Prostate gland (tissue), 2 donors: Measurements from ENCODE around the gene INAFM2. TPM values are rescaled to one million over a fixed set of nuclear protein-coding genes. Genes with fewer than 3 reads are reported as not detected.

ENCODE experiments used
- DNase-seq: peaks from one replicate; pipeline ENCODE4 v3.0.0-alpha.2; 2019; ENCODE audit warnings: low spot score
- H3K27ac ChIP-seq, 2 donors: fragments of 200-600 bp; sonication (generic); 2 replicates each; pipeline ENCODE4 v1.5.1; 2017 to 2019
- H3K27me3 ChIP-seq: fragments of 200-600 bp; sonication (generic); replicated peaks from 2 replicates; pipeline ENCODE4 v1.5.1; 2019; ENCODE audit not compliant: insufficient read depth
- H3K36me3 ChIP-seq, 2 donors: fragments of 200-600 bp; sonication (generic); 1 replicate in 1 of 2; 2 replicates in 1 of 2; pipeline versions ENCODE4 v1.5.1 to v1.8.1; 2017 to 2019
- H3K4me1 ChIP-seq: fragments of 200-600 bp; sonication (generic); replicated peaks from 2 replicates; pipeline ENCODE4 v1.5.1; 2019
- H3K4me3 ChIP-seq, 2 donors: fragments of 200-600 bp; sonication (generic); 2 replicates each; pipeline ENCODE4 v1.5.1; 2017 to 2019
- H3K9me3 ChIP-seq: fragments of 200-600 bp; sonication (generic); 2 replicates; pipeline ENCODE4 v1.5.1; 2017
- CTCF ChIP-seq, 4 experiments: fragments of 200-600 bp in 2 of 4; fragments of 450-650 bp in 2 of 4; sonication (generic) in 2 of 4; IDR thresholded peaks; 1 replicate in 3 of 4; 2 replicates in 1 of 4; pipeline ENCODE4 v1.5.1; 2016 to 2019; ENCODE audit warnings: antibody characterized with exemption in 4 of 4, mild to moderate bottlenecking in 2 of 4, moderate library complexity in 2 of 4
- POLR2A ChIP-seq: fragments of 450-650 bp; IDR thresholded peaks from one replicate; pipeline ENCODE4 v1.6.1; 2016; ENCODE audit warnings: antibody characterized with exemption, mild to moderate bottlenecking
- POLR2AphosphoS5 ChIP-seq: sonication (generic); formaldehyde crosslinking; IDR thresholded peaks from one replicate; pipeline ENCODE4 v1.6.1; 2017; ENCODE audit warnings: antibody characterized with exemption
- WGBS: methylation state at CpG from one replicate; pipeline ENCODE4 v1.1.5; 2018; 5-methylcytosine and 5-hydroxymethylcytosine counted together
- intact Hi-C: fragments of 100-400 bp; cut with DNase I; formaldehyde crosslinking; loops from one replicate; pipeline ENCODE4 v1.14.2; 2022
- total RNA-seq, 2 donors: library from RNA; depleted of rRNA; stranded (reverse); fragments of >200 nt; gene quantifications; one replicate each; pipeline ENCODE4 v1.1.0, GENCODE V29; 2016

Gene INAFM2
- total RNA-seq, 2 donors from 2014 or later = 18.7 to 24.3 TPM

DNA sequence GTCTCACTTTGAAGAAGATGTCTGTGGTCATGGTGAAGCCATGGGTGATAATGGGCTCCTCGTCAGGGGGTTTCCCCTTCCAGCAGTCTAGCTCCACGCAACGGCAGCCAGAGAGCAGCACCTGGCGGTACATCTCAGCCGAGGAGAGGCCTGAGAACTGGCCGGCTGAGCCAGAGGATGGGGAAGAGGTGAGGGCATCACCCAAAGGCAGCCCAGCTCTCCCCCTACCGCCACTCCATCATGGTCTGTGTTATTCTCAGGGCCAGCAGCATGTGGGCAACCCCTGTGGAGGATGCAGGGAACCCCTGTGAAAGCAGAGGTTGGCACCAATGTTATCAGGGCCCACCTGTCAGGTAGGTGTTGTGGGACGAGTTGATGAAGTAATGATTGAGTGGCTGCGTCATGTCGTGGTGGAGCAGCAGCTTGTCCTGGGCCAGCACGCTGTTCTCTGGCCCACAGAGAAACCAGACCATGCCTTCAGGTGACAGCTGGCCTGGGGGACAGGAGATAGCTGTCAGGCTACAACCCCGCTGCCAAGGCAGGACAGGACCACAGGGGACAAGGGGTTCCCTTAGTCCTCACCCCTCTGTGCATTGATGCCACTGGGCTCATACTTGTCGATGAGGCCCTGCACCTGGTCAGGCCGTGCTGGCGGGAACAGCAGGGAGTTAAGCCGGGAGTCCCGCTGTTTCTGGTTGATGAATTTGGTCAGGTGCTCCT, 25.1 kb upstream of the INAFM2 start:
- DNase-seq = no peak
- Histone ChIP-seq H3K27ac (no peak overlapping the region), H3K27me3 (no peaks in the 10 kb centered on the region), H3K36me3 (no peaks in the 10 kb centered on the region), H3K4me1 (no peaks in the 10 kb centered on the region), H3K9me3 (no peaks in the 10 kb centered on the region), H3K4me3 (no peak overlapping the region)
- TF ChIP-seq POLR2A = no peak
- TF ChIP-seq CTCF (IDR thresholded peaks at IDR 0.05) = no peak
- no peak for TF ChIP-seq POLR2AphosphoS5
- 93% methylated on average over 17 of the region's 17 CpGs for WGBS
- intact Hi-C loops = no loop called here

DNA sequence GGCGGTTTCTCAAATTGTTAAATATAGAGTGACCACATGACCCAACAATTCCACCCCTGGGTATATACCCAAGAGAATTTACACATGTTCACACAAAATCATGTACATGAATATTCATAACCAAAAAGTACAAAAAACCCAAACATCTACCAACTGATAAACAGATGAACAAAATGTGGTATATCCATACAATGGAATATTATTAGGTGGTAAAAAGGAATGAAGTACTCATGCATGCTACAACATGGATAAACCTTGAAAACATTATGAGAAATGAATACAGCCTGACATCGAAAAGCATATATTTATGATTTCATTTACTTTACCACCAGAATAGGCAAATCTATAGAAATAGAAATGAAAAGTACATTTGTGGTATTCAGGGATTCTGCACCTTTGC, 23.1 kb upstream of the INAFM2 start:
- Histone ChIP-seq H3K36me3 (no peaks in the 10 kb centered on the region), H3K27ac (no peak overlapping the region), H3K4me1 (no peaks in the 10 kb centered on the region), H3K9me3 (no peaks in the 10 kb centered on the region), H3K4me3 (no peak overlapping the region), H3K27me3 (no peaks in the 10 kb centered on the region)
- DNase-seq = no peak
- TF ChIP-seq CTCF (IDR thresholded peaks at IDR 0.05) = no peak
- TF ChIP-seq POLR2AphosphoS5 = no peak
- TF ChIP-seq POLR2A = no peak
- 96% methylated on average over 2 of the region's 2 CpGs for WGBS
- intact Hi-C loops = no loop called here

DNA sequence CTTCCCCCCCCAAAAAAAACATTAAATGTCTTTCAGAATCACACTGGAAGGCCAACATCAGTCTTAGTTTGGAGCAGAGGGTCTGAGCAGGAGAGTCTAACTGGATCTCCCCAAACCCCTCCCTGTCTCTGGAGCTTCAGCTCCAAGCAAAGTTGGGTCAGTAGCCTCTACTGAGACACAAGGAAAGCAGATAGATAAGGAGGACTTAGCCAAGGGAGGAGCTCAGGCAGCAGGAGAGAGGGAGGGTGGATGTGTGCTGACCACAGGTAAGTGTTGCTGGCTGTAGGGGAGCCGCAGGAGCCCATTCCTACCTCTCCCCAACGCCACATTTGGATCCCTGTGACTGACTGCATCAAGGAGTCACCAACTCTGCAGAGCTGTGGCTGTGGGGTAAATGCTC, 22.7 kb upstream of the INAFM2 start:
- Histone ChIP-seq H3K27ac (no peak overlapping the region), H3K36me3 (no peaks in the 10 kb centered on the region), H3K9me3 (no peaks in the 10 kb centered on the region), H3K27me3 (no peaks in the 10 kb centered on the region), H3K4me1 (no peaks in the 10 kb centered on the region), H3K4me3 (no peak overlapping the region)
- intact Hi-C loops = no loop called here
- WGBS = 89% methylated on average over 2 of the region's 2 CpGs
- no peak for TF ChIP-seq POLR2A
- no peak for TF ChIP-seq POLR2AphosphoS5
- no peak for TF ChIP-seq CTCF (IDR thresholded peaks at IDR 0.05)
- DNase-seq = no peak

GRCh38 chr15:40301467-40302179, 21.9 kb upstream of the INAFM2 start:
- intact Hi-C loops = no loop called here
- H3K36me3 ChIP-seq = no peaks in the 10 kb centered on the region
- TF ChIP-seq POLR2AphosphoS5 (no peak), CTCF (IDR thresholded peaks at IDR 0.05) (no peak), POLR2A (no peak)
- no peaks in the 10 kb centered on the region for H3K27me3 ChIP-seq
- H3K4me1 ChIP-seq = no peaks in the 10 kb centered on the region
- no peak overlapping the region for H3K27ac ChIP-seq
- no peak for DNase-seq
- 57% methylated on average over 12 of the region's 12 CpGs for WGBS
- H3K4me3 ChIP-seq = no peak overlapping the region
- H3K9me3 ChIP-seq = no peaks in the 10 kb centered on the region
